ENCODE results near the gene YPEL2. TPM values are rescaled to one million over a fixed set of nuclear protein-coding genes. Genes with fewer than 3 reads are reported as not detected.

Gene YPEL2
- total and polyA plus RNA-seq, 2 of the 13 experiments (the other 11 are each of a cell fraction or from before 2014, with no cell fraction given) = 8.5 to 21.1 TPM

GRCh38 chr17:59353106-59353854, 21.8 kb downstream of the YPEL2 start:
- Histone ChIP-seq H3K27ac (ENCODE audit: extremely low read length, insufficient read depth, low read length) (no peak overlapping the region), H3K4me1 (ENCODE audit: insufficient read depth, low read length) (peaks cover 74% of the 10 kb centered on the region), H3K9me3 (ENCODE audit: low read length) (no peaks in the 10 kb centered on the region), H3K27me3 (ENCODE audit: control insufficient read depth in 1 of 2, insufficient read depth in 2 of 2, low read length in 2 of 2) (no peaks in the 10 kb centered on the region), H3K9ac (ENCODE audit: insufficient read depth, low read depth, low read length) (no peak overlapping the region), H3K4me2 (ENCODE audit: low read depth, low read length) (no peak overlapping the region), H4K20me1 (ENCODE audit: insufficient read depth, low read length) (peaks cover 5% of the 10 kb centered on the region; the same call in 1 of the 2 replicates), H2AFZ (ENCODE audit: low read length) (no peak overlapping the region), H3K36me3 (replicated peaks in 1 of 2; ENCODE audit: control insufficient read depth in 1 of 2, insufficient read depth in 2 of 2, low read length in 2 of 2) (peaks cover 2 to 18% of the 10 kb centered on the region in 2 experiments; a peak in 3 of 5 replicates), H3K4me3 (replicated peaks in 1 of 3; ENCODE audit: insufficient read depth in 1 of 3, low read depth in 2 of 3, low read length in 3 of 3) (no peak overlapping the region), H3K79me2 (ENCODE audit: insufficient read depth, low read length) (peaks cover 18% of the 10 kb centered on the region)
- CTCF ChIA-PET (ENCODE audit: low intra/inter-chr PET ratio, low total read pairs) = no interaction called here
- ATAC-seq (no peak), DNase-seq (ENCODE audit: low spot score) (no peak), FAIRE-seq (no peak)
- BruUV-seq (replicated peaks) = no TSS peak
- no peak for TF ChIP-seq ZNF329 (CRISPR knock-in tag; IDR thresholded peaks at IDR 0.05; ENCODE audit: low read depth)
- TF ChIP-seq PBX3 (CRISPR knock-in tag; IDR thresholded peaks at IDR 0.05; ENCODE audit: borderline replicate concordance) = no peak
- no peak for TF ChIP-seq SMARCE1 (IDR thresholded peaks at IDR 0.05; ENCODE audit: borderline replicate concordance)
- TF ChIP-seq MTA1 (CRISPR knock-in tag; IDR thresholded peaks at IDR 0.05; ENCODE audit: borderline replicate concordance) = no peak
- no peak for TF ChIP-seq ZNF576 (CRISPR knock-in tag; IDR thresholded peaks at IDR 0.05)
- TF ChIP-seq ZNF75D (CRISPR knock-in tag; IDR thresholded peaks at IDR 0.05; ENCODE audit: borderline replicate concordance) = no peak
- no peak for TF ChIP-seq ZC3H4 (CRISPR knock-in tag; IDR thresholded peaks at IDR 0.05; ENCODE audit: borderline replicate concordance)
- TF ChIP-seq TFDP1 (CRISPR knock-in tag; IDR thresholded peaks at IDR 0.05; ENCODE audit: borderline replicate concordance) = no peak
- in situ Hi-C loops (cut with HindIII; ENCODE audit: extremely low pct_ligation_motif_present, low pct_unique_long_range_greater_than_20kb) = no loop called here
- 93% methylated on average over 16 of the region's 16 CpGs for WGBS (ENCODE audit: low lambda C conversion rate)
- POLR2A ChIA-PET = interaction anchor here (0.6 kb wide), 1 partner anchor 112 kb away, joined by 3 read pairs; no protein-coding TSS in a partner anchor
- intact Hi-C loops (cut with micrococcal nuclease; ENCODE audit: unreplicated experiment) = no loop called here
